GM23248 (cell line): Measurements from ENCODE around the gene MOB3C. TPM values are rescaled to one million over a fixed set of nuclear protein-coding genes. Genes with fewer than 3 reads are reported as not detected.
A peak's percentile ranks its signal among the peaks of the same experiment; 100 is the strongest.
"Not testable (repeated sequence)": the region's sequence is repeated elsewhere in the genome, so short reads cannot be mapped to it uniquely, and the experiment has no call there.

Experiments
- DNase-seq: peaks from one replicate; pipeline ENCODE4 v3.0.0-alpha.2; 2015
- H2AFZ ChIP-seq: fragments of 200-600 bp; sonication (generic); 2 replicates; pipeline ENCODE4 v1.6.1; 2016; ENCODE audit warnings: antibody characterized with exemption
- H3F3A ChIP-seq: fragments of 200-600 bp; sonication (generic); 2 replicates; pipeline ENCODE4 v1.6.1; 2016; ENCODE audit warnings: mild to moderate bottlenecking, antibody characterized with exemption, mixed run types; ENCODE audit not compliant: insufficient read depth
- H3K27ac ChIP-seq: fragments of 200-600 bp; sonication (generic); 2 replicates; pipeline ENCODE4 v1.5.1; 2016; ENCODE audit warnings: mild to moderate bottlenecking
- H3K27me3 ChIP-seq: fragments of 200-600 bp; sonication (generic); replicated peaks from 2 replicates; pipeline ENCODE4 v1.6.1; 2016; ENCODE audit warnings: mild to moderate bottlenecking; ENCODE audit not compliant: insufficient read depth
- H3K36me3 ChIP-seq: fragments of 200-600 bp; sonication (generic); 2 replicates; pipeline ENCODE4 v1.6.1; 2016; ENCODE audit warnings: low read depth, mild to moderate bottlenecking
- H3K4me1 ChIP-seq: fragments of 200-600 bp; sonication (generic); 2 replicates; pipeline ENCODE4 v1.6.1; 2016; ENCODE audit warnings: mild to moderate bottlenecking; ENCODE audit not compliant: insufficient read depth
- H3K4me2 ChIP-seq: fragments of 200-600 bp; sonication (generic); one replicate; pipeline ENCODE4 v1.6.1; 2016; ENCODE audit warnings: mild to moderate bottlenecking; ENCODE audit not compliant: unreplicated experiment
- H3K4me3 ChIP-seq: fragments of 200-600 bp; sonication (generic); 2 replicates; pipeline ENCODE4 v1.5.1; 2016; ENCODE audit warnings: mild to moderate bottlenecking
- H3K79me2 ChIP-seq: fragments of 200-600 bp; sonication (generic); 2 replicates; pipeline ENCODE4 v1.6.1; 2016; ENCODE audit warnings: mild to moderate bottlenecking; ENCODE audit not compliant: insufficient read depth
- H3K9ac ChIP-seq: fragments of 200-600 bp; sonication (generic); 2 replicates; pipeline ENCODE4 v1.6.1; 2016; ENCODE audit warnings: mild to moderate bottlenecking
- H3K9me2 ChIP-seq: fragments of 200-600 bp; sonication (generic); 2 replicates; pipeline ENCODE4 v1.6.1; 2016; ENCODE audit warnings: mixed run types, mild to moderate bottlenecking, moderate library complexity; ENCODE audit not compliant: insufficient read depth
- H3K9me3 ChIP-seq: fragments of 200-600 bp; sonication (generic); one replicate; pipeline ENCODE4 v1.6.1; 2017; ENCODE audit warnings: low read depth
- H4K20me1 ChIP-seq: fragments of 200-600 bp; sonication (generic); 2 replicates; pipeline ENCODE4 v1.6.0; 2016; ENCODE audit not compliant: insufficient read depth
- EZH2 ChIP-seq: fragments of 200-600 bp; sonication (generic); IDR thresholded peaks from 2 replicates; pipeline ENCODE4 v1.6.1; 2018; ENCODE audit warnings: antibody characterized with exemption, mild to moderate bottlenecking; ENCODE audit not compliant: insufficient read depth, poor library complexity, severe bottlenecking
- EZH2phosphoT487 ChIP-seq: fragments of 200-600 bp; sonication (generic); IDR thresholded peaks from 2 replicates; pipeline ENCODE4 v1.6.1; 2018; ENCODE audit warnings: antibody characterized with exemption, moderate library complexity, mild to moderate bottlenecking, low read depth; ENCODE audit not compliant: insufficient read depth
- WGBS, 2 experiments: methylation state at CpG; one replicate each; pipeline ENCODE4 v1.1.6; 2015 to 2017; ENCODE audit warnings: low lambda C conversion rate in 2 of 2, low coverage in 1 of 2; ENCODE audit errors: missing lambda C conversion rate in 2 of 2; 5-methylcytosine and 5-hydroxymethylcytosine counted together
- in situ Hi-C: fragments of 300-500 bp; cut with MboI; formaldehyde crosslinking; loops from 2 replicates; pipeline ENCODE4 v1.15.0; 2020
- polyA plus RNA-seq: library from polyadenylated mRNA; unstranded; fragments of >200 nt; fragmentation: Nextera tagmentation; extraction: Ambion mirVana; gene quantifications from 2 replicates; pipeline ENCODE4 v1.2.1, GENCODE V29; 2016
- total RNA-seq: library from RNA; depleted of rRNA; stranded (reverse); fragments of >200 nt; shearing (Covaris generic); gene quantifications from 2 replicates; pipeline ENCODE4 v1.2.3, GENCODE V29; 2014; rRNA removed

Gene MOB3C
- total RNA-seq (5.9 and 7.0 TPM in 2 replicates), polyA plus RNA-seq (4.7 and 6.1 TPM in 2 replicates)

- Histone ChIP-seq H3K79me2 (peaks cover 21% of the 10 kb centered on the region), H3K9ac (peak within 1 kb of the TSS; percentile 92), H3K27me3 (no peaks in the 10 kb centered on the region), H3F3A (peaks cover 3% of the 10 kb centered on the region), H3K36me3 (no peaks in the 10 kb centered on the region), H3K4me2 (peak within 1 kb of the TSS; percentile 76), H3K9me3 (no peaks in the 10 kb centered on the region), H3K4me1 (peaks cover 31% of the 10 kb centered on the region), H3K4me3 (peak within 1 kb of the TSS; percentile 88), H4K20me1 (no peaks in the 10 kb centered on the region), H3K27ac (peak within 1 kb of the TSS; percentile 77), H3K9me2 (no peaks in the 10 kb centered on the region), H2AFZ (peak within 1 kb of the TSS; percentile 86)
- in situ Hi-C loops = no loop called here
- DNase-seq = peak; percentile 88
- 1 to 2% methylated on average over 40 to 44 of the region's 62 CpGs for WGBS, 2 experiments
- no peak for TF ChIP-seq EZH2phosphoT487
Observed at GRCh38 chr1:46616277-46617107, at the start of gene MOB3C. Gene MOB3C (minus strand): TSS chr1:46616811. CDS start chr1:46613321, 3,490 bp downstream.

- in situ Hi-C loops = no loop called here
- H3K9ac ChIP-seq = no peak overlapping the region
- no peaks in the 10 kb centered on the region for H3K9me3 ChIP-seq
- H3F3A ChIP-seq = peaks cover 13% of the 10 kb centered on the region; the same call in 1 of the 2 replicates
- no peaks in the 10 kb centered on the region for H3K27me3 ChIP-seq
- no peak for TF ChIP-seq EZH2phosphoT487
- no peak for TF ChIP-seq EZH2
- WGBS, 2 experiments = 92 to 100% methylated on average over 2 of the region's 2 CpGs
- no peak overlapping the region for H3K27ac ChIP-seq
- H4K20me1 ChIP-seq = no peaks in the 10 kb centered on the region
- H3K79me2 ChIP-seq = peaks cover 19% of the 10 kb centered on the region
- no peak overlapping the region for H3K4me3 ChIP-seq
- H3K36me3 ChIP-seq = peaks cover 7% of the 10 kb centered on the region; the same call in 1 of the 2 replicates
- no peaks in the 10 kb centered on the region for H3K9me2 ChIP-seq
- H3K4me1 ChIP-seq = peaks cover 9% of the 10 kb centered on the region
- H3K4me2 ChIP-seq = no peak overlapping the region
- no peak overlapping the region for H2AFZ ChIP-seq
- DNase-seq = no peak
Observed at GRCh38 chr1:46665983-46666382, 49.4 kb upstream of the MOB3C start.

- H3K4me2 ChIP-seq, H3K4me3 ChIP-seq, H2AFZ ChIP-seq, H3K9me3 ChIP-seq, in situ Hi-C loops, DNase-seq, H3K27ac ChIP-seq, H3F3A ChIP-seq, H3K9me2 ChIP-seq, H3K9ac ChIP-seq, H3K27me3 ChIP-seq, H3K4me1 ChIP-seq, H4K20me1 ChIP-seq: not testable (repeated sequence)
- H3K79me2 ChIP-seq = peaks cover 19% of the 10 kb centered on the region
- H3K36me3 ChIP-seq = peaks cover 11% of the 10 kb centered on the region
- 89 to 95% methylated on average over 5 of the region's 5 CpGs for WGBS, 2 experiments
Observed at GRCh38 chr1:46662919-46663318, 46.3 kb upstream of the MOB3C start.

- peaks cover 22% of the 10 kb centered on the region for H3K36me3 ChIP-seq
- H3K9me3 ChIP-seq, H3K9me2 ChIP-seq, H2AFZ ChIP-seq, H3K27ac ChIP-seq, H4K20me1 ChIP-seq, H3K79me2 ChIP-seq, H3F3A ChIP-seq, in situ Hi-C loops, H3K9ac ChIP-seq, H3K4me1 ChIP-seq, DNase-seq, H3K4me3 ChIP-seq, H3K4me2 ChIP-seq, H3K27me3 ChIP-seq: not testable (repeated sequence)
- 99% methylated on average over 5 of the region's 5 CpGs for WGBS, 2 experiments
Observed at GRCh38 chr1:46660116-46660515, 43.5 kb upstream of the MOB3C start.
